HG02885 (cell line): ENCODE data around the gene ECHS1.
"Not testable (repeated sequence)": the region's sequence is repeated elsewhere in the genome, so short reads cannot be mapped to it uniquely, and the experiment has no call there.

Experiments
- ATAC-seq: cut with Tn5 transposase; IDR thresholded peaks from one replicate; pipeline ENCODE4 v1.9.1; 2021; ENCODE audit warnings: mild to moderate bottlenecking; ENCODE audit not compliant: unreplicated experiment, poor library complexity

ECHS1 gene

GRCh38 chr10:133400624-133401424, 27.7 kb upstream of the ECHS1 start:
- ATAC-seq, result peak; percentile 77

DNA sequence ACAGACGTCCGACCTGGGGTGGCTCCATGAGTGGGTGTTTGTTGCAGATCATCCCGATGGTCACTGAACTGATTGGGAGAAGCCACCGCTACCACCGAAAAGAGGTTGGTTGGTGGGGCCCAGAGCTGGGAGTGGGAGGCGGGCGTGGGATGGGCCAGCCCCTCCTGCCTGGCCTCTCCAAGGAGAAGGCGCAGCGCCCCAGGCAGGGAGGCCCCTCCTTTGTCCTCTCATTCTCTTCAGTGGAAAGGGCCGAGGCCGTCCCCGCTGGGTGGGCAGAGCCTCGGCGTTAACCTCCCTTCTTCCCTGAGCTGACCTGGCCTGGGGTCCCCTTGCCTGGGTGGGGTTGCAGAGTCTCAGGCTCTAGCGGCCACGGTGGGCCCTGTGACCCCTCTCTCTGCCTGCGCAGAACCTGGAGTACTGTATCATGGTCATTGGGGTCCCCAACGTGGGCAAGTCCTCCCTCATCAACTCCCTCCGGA, 26.0 kb upstream of the ECHS1 start:
- no peak for ATAC-seq

DNA sequence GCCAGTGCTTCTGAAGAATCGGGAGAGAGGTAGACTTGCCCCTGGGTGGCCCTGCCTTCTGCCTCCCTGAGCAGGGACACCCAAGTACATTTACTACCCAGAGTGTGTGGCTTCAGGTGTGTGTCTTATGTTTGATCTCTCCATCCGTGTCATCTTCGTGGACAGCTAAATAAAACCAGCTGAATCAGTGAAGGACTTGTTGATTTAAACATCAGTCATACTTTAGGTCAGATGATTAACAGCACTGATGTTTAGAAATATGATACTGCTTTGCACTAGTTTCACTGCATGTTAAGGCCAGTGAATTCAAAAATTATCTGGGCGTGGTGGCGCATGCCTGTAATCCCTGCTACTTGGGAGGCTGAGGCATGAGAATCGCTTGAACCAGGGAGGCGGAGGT, 24.8 kb upstream of the ECHS1 start:
- ATAC-seq, result no peak

DNA sequence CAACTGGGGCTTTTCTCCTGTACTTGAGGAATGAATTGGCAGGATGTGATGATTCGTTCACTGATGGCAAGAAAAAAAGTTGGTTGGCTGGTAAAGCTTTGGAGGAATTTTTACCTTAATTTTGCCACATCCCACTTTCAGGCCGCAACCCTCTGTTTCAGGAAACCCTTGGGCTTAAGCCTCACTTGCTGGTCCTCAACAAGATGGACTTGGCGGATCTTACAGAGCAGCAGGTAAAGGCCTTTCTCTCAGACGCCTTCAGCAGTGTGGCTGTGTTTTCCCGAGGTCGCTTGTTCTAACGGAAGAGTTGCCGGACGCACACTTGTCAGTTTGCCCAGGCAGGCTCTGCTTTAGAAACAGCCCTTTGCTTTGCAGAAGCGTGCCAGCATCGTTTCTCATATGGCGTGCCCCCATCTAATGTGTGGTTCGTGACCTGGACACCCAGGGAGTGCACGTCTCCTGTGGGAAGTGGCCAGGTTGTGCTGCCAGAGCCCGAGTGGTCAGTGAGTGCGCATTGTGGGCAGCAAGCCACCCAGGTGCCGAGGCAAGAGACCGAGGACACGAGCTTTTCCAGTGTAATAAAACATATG, 23.0 kb upstream of the ECHS1 start:
- ATAC-seq, result no peak

DNA sequence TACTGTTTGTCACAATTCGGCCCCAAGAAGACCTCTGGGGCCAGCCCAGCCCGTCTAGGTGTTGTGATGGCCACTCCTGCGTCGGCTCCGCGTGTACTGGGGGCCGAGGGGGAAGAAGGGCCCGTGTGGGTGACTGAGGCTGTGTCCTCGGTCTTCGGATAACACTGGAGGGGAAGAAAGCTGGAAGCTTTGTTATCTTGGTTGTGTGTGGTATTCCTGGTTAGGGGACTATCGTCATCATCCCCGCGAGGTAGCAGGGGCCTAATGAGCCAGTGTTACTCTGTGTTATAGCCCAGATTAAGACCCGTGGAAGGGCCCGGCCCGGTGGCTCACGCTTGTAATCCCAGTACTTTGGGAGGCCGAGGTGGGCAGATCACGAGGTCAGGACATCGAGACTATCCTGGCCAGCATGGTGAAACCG, 21.7 kb upstream of the ECHS1 start:
- no peak for ATAC-seq

DNA sequence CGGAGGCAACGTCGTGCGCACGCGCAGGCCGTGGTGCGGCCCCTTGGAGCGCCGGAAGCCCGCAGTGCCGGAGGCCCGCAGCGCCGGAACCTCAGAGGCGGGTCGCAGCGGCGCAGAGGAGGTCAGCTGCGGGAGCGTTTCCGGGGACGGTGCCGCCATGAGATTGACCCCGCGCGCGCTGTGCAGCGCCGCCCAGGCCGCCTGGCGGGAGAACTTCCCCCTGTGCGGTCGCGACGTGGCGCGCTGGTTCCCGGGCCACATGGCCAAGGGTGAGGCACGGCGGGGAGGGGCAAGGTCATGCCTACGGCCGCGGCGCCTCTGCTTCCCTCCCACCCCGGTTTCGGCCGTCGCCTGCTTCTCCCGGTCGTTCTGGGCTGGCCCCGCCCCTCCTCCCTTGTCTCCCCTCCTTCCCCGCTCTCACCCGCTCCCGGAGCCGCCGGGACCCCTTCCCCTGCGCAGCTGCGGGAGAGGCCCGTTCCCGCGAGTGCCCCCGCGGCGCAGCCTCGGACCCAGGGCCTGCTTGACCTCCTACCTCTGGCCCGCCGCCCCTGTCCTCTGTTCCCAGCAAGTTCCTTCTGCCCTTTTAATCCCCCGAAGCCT, 21.0 kb upstream of the ECHS1 start, which contains the start of gene MTG1:
TSS of gene MTG1 (plus strand) at position 94 of the 600 bp plus-strand sequence. CDS start at position 158, 64 bp downstream.
- peak; percentile 67 for ATAC-seq

GRCh38 chr10:133393401-133394063, 20.4 kb upstream of the ECHS1 start:
- ATAC-seq, result no peak

- no peak for ATAC-seq
These were observed 18.8 kb upstream of the ECHS1 start for GRCh38 chr10:133391761-133392518.

DNA sequence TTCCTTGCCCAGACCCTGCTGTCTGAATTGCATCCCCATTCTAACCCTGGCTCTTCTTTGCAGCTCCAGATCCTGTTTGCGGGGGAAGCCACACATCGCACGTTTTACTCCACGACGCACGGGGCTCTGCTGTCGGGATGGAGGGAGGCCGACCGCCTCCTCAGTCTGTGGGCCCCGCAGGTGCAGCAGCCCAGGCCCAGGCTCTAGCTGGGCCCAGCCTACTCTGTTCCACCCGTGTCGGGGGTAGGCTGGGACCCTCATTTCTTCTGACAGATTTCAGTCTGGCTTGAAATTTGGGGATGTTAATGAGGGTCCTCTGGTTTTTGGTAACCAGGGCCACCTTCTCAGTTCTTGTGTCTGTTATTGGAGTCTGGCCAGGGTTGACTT, 18.1 kb upstream of the ECHS1 start:
- ATAC-seq, result no peak

GRCh38 chr10:133390597-133391248, 17.6 kb upstream of the ECHS1 start:
- no peak for ATAC-seq

DNA sequence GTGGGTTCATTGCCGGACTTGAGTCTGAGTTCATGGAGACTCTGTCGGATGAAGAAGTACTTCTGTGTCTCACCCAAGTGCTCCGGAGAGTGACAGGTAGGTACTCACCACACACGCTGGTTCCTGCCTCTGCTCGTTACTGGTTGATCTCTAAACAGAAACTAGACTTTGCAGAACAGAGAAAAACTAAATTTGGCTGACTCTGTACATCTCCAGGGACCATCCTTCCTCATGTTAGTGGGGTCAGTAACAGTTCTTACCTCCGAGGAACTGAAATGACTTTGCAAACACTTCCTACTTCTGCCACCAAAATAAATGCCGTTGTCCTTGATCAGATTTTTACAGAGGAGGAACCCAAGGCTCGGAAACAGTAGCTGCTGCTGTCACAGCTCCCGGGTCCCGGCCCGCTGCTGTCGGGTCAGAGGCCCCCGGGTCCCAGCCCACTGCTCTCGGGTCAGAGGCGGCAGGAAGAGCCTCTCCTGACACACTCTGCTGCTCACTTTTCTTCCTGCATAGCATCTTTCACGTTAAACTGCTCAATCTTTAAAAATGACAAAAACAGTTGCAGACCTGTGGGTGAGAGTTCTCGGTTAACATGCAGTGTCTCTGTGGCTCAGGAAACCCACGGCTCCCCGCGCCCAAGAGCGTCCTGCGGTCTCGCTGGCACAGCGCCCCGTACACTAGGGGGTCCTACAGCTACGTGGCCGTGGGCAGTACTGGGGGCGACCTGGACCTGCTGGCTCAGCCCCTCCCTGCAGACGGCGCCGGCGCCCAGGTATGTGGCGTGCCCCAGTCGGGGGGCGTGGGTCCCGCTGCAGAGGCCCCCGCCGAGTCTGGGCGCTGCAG, 16.0 kb upstream of the ECHS1 start:
- peak; percentile 82 for ATAC-seq

DNA sequence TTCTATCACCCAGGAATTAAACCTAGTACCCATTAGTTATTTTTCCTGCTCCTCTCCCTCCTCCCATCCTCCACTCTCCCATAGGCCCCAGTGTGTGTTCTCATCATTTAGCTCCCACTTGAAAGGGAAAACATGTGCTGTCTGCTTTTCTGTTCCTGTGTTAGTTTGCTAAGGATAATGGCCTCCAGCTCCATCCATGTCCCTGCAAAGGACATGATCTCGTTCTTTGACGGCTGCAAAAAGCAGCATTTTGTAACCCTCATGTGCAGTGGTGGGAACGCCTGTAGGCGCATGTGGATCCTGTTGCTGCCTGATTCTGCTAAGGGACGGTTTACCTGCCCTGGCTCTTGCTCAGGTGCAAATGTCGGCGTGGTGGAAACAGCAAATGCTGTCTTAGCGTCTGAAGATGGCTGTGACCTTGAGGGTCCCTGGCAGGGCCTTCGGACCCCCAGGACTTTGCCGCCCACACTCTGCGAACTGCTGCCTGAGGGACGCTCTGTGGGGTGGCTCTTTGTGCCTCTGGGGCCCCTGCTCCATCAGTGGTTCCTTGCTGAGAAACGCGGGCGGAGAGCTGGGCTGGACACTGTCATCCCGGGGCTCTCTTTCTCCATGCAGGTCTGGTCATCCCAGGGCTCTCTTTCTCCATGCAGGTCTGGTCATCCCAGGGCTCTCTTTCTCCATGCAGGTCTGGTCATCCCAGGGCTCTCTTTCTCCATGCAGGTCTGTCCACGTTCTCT, 15.2 kb upstream of the ECHS1 start:
- ATAC-seq, result peak; percentile 4

GRCh38 chr10:133386951-133387350, 13.8 kb upstream of the ECHS1 start:
- ATAC-seq, result not testable (repeated sequence)

- no peak for ATAC-seq
These were observed 12.1 kb upstream of the ECHS1 start for GRCh38 chr10:133385214-133385613.

DNA sequence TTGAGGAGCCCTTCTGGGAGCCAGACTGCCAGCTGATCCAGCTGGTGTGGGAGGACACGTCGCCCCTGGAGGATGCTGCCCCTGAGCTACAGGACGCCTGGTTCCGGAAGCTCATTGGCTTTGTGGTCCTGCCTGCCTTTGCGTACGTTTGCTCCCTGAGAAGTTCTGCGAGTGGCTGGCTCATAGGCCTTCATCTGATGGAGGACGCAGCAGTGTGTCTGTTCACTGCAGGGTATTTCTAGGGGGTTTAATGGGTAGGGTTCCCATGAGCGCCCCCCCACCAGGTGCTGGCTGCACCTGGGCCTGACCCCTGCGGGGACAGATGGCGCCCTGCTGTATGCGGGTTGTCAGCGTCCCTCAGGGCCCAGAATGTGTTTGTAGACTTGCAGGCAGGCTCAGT, 10.9 kb upstream of the ECHS1 start:
- ATAC-seq, result no peak

- no peak for ATAC-seq
These were observed 10.4 kb upstream of the ECHS1 start for GRCh38 chr10:133383551-133383950.

DNA sequence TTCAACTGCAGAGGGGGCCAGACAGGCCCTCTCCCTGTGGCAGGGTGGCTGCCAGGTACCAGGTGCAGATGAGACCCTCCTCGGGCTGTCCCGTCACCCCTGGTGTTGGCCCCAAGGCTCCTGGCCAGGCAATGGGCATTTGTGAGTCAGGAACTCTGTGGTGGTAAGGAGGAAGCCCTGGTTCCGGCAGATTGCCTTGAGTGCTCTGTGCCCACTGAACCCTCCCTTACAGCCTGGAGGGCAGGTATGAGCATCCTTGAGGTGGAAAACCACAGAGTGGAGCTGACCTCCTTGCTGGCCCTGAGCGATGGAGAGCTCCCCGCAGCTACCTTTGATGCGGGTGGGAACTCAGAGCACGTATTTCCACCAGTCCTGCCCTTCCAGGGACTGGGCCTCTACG, 7.9 kb upstream of the ECHS1 start:
- no peak for ATAC-seq
